Fibroblast of mammary gland (primary cell): ENCODE results near the gene LAIR1.

Source experiments
- DNase-seq: peaks from one replicate; pipeline ENCODE4 v3.0.0-alpha.2; 2010; ENCODE audit warnings: low read depth
- H3K4me3 ChIP-seq: 2 replicates; pipeline ENCODE4 v1.5.1; 2011; ENCODE audit warnings: low read depth, mild to moderate bottlenecking, low read length, moderate library complexity; ENCODE audit not compliant: control insufficient read depth
- TF ChIP-seq, protein P1 (sequence below): conservative IDR thresholded peaks from 2 replicates; pipeline ENCODE4 v1.5.1; 2011; ENCODE audit warnings: low read depth, low read length, inconsistent platforms; ENCODE audit not compliant: control insufficient read depth, insufficient read depth

LAIR1 gene

GRCh38 chr19:54305141-54305540 is 59.6 kb downstream of the LAIR1 start:
- TF ChIP-seq, protein P1, sequence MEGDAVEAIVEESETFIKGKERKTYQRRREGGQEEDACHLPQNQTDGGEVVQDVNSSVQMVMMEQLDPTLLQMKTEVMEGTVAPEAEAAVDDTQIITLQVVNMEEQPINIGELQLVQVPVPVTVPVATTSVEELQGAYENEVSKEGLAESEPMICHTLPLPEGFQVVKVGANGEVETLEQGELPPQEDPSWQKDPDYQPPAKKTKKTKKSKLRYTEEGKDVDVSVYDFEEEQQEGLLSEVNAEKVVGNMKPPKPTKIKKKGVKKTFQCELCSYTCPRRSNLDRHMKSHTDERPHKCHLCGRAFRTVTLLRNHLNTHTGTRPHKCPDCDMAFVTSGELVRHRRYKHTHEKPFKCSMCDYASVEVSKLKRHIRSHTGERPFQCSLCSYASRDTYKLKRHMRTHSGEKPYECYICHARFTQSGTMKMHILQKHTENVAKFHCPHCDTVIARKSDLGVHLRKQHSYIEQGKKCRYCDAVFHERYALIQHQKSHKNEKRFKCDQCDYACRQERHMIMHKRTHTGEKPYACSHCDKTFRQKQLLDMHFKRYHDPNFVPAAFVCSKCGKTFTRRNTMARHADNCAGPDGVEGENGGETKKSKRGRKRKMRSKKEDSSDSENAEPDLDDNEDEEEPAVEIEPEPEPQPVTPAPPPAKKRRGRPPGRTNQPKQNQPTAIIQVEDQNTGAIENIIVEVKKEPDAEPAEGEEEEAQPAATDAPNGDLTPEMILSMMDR = no peak
- no peak for DNase-seq
- H3K4me3 ChIP-seq = no peak overlapping the region

DNA sequence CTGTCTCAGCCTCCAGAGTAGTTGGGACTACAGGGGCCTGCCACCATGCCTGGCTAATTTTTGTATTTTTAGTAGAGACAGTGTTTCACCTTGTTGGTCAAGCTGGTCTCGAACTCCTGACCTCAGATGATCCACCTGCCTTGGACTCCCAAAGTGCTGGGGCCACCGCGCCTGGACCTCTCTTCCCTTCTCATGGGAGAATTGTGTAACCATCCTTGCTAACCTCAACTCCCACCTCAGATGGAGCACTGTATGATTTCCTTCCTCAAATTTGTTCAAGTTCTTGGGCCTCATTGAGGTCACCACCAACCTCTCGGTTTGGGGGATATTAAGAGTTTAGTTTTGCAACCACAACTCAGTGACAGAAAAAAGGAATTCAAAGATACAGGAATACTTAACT is 62.5 kb downstream of the LAIR1 start:
- no peak overlapping the region for H3K4me3 ChIP-seq
- no peak for DNase-seq
- TF ChIP-seq, protein P1 = no peak
